ENCODE results near the gene OBP2B. TPM values are rescaled to one million over a fixed set of nuclear protein-coding genes. Genes with fewer than 3 reads are reported as not detected.
"Not testable (repeated sequence)": the region's sequence is repeated elsewhere in the genome, so short reads cannot be mapped to it uniquely, and the experiment has no call there.

Gene OBP2B
- polyA plus RNA-seq, 3 donors = not detected

DNA sequence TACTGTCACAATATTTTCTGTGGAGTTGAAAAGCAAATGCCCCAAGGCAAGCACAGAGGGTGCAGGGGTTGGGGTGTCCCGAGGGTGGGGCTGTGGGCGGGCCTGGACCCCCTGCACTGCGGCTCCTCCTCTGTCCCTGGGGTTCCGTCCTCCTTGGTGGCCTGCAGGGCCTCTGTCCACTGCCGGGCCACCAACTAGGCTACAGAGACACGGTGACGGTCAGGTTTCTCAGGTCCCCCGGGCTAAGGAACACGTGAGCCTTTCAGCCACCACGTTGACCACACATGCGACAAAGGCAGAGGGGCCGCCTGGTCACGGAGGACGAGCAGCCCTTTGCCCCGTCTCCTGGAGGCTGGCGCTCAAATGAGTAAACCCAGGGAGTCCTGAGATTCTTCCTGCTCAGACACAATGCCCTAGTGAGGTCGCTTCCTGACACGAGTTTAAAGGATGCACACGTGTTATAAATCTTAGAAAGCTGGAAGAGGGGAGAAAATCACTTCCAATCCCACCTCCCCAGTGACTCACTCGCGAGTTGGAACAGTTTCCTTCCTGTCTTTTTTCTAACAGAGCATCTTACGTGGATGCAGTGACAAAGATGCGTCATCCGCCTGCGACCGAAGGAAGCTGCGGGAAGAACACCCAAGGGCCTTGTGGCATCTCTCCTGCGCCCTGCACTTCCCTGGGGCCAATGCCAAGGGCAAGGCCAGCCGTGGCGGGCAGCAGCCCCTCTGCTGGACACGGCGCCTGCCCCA, 24.8 kb upstream of the OBP2B start:
- Histone ChIP-seq H3K36me3 (replicated peaks in 1 of 2; ENCODE audit: control insufficient read depth in 1 of 2, insufficient read depth in 2 of 2, low read length in 2 of 2) (no peaks in the 10 kb centered on the region), H3K79me2 (ENCODE audit: insufficient read depth, low read length) (no peaks in the 10 kb centered on the region), H3K4me1 (ENCODE audit: control insufficient read depth in 1 of 2, insufficient read depth in 2 of 2, low read length in 2 of 2) (peaks cover 5 to 7% of the 10 kb centered on the region in 2 donors), H3K9ac (ENCODE audit: insufficient read depth, low read length, poor library complexity, severe bottlenecking) (no peak overlapping the region), H3K27me3 (ENCODE audit: control insufficient read depth in 2 of 2, insufficient read depth in 2 of 2, low read length in 2 of 2) (peaks cover 0 to 4% of the 10 kb centered on the region in 2 donors), H3K27ac (ENCODE audit: low read depth in 1 of 2, low read length in 2 of 2) (no peak overlapping the region), H3K9me3 (replicated peaks in 1 of 2; ENCODE audit: control insufficient read depth in 1 of 2, insufficient read depth in 1 of 2, low read length in 2 of 2) (no peaks in the 10 kb centered on the region), H4K20me1 (ENCODE audit: insufficient read depth, low read length) (no peaks in the 10 kb centered on the region), H3K4me2 (replicated peaks; ENCODE audit: extremely low read depth, low read length, poor library complexity, severe bottlenecking) (no peak overlapping the region), H3K4me3 (replicated peaks in 1 of 3; ENCODE audit: low read depth in 2 of 3, low read length in 3 of 3) (no peak overlapping the region), H2AFZ (ENCODE audit: insufficient read depth, low read depth, low read length, poor library complexity, severe bottlenecking) (no peak overlapping the region)
- TF ChIP-seq, protein P1, sequence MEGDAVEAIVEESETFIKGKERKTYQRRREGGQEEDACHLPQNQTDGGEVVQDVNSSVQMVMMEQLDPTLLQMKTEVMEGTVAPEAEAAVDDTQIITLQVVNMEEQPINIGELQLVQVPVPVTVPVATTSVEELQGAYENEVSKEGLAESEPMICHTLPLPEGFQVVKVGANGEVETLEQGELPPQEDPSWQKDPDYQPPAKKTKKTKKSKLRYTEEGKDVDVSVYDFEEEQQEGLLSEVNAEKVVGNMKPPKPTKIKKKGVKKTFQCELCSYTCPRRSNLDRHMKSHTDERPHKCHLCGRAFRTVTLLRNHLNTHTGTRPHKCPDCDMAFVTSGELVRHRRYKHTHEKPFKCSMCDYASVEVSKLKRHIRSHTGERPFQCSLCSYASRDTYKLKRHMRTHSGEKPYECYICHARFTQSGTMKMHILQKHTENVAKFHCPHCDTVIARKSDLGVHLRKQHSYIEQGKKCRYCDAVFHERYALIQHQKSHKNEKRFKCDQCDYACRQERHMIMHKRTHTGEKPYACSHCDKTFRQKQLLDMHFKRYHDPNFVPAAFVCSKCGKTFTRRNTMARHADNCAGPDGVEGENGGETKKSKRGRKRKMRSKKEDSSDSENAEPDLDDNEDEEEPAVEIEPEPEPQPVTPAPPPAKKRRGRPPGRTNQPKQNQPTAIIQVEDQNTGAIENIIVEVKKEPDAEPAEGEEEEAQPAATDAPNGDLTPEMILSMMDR (IDR thresholded peaks at IDR 0.05) = no peak
- Mint-ChIP-seq H3K27me3 (ENCODE audit: low read depth in 3 of 3) (peaks cover 5 to 11% (median 8%) of the 10 kb centered on the region in 3 donors), H3K9me3 (no peaks in the 10 kb centered on the region), H3K4me3 (no peak overlapping the region), H3K27ac (no peak overlapping the region), H3K36me3 (no peaks in the 10 kb centered on the region), H3K4me1 (peaks cover 6% of the 10 kb centered on the region)
- 89% methylated on average over 26 of the region's 32 CpGs for WGBS (ENCODE audit: insufficient coverage)
- DNase-seq = no peak
- intact Hi-C loops (cut with micrococcal nuclease) = loop anchor here in 1 of 2 donors (10.0 kb wide), 1 partner anchor 171 kb away; no protein-coding TSS in a partner anchor

DNA sequence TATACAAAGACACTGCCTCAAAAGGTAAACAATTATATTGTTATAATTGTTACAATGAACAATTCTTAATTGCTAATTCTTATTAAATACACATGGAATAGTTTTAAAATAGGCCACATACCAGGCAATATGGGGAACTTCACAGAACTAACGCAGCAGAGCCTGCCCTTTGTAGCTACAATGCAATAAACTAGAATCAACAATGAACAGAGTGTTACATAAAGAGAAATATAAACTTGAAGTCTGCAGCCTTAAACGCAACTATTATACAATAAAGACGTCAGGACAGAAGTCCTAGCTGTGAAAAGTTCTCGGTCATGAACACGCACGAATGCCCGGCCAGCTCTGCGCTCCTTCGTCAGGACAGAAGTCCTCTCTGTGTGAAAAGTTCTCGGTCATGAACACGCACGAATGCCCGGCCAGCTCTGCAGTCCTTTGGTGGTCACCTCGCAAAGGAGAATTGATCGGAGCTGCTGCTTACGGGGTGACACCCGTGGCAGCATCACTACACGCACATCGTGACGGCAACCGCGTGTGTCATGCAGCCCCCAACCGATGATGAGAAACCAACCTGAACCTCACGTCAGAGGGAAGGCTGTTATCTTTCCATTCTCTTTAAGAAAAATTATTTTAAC, 23.0 kb upstream of the OBP2B start:
- H3K79me2 ChIP-seq (ENCODE audit: insufficient read depth, low read length); H3K4me3 ChIP-seq (replicated peaks in 1 of 3; ENCODE audit: low read depth in 2 of 3, low read length in 3 of 3): not testable (repeated sequence)
- intact Hi-C loops (cut with micrococcal nuclease) = loop anchor here in 1 of 2 donors (10.0 kb wide), 1 partner anchor 173 kb away; no protein-coding TSS in a partner anchor

DNA sequence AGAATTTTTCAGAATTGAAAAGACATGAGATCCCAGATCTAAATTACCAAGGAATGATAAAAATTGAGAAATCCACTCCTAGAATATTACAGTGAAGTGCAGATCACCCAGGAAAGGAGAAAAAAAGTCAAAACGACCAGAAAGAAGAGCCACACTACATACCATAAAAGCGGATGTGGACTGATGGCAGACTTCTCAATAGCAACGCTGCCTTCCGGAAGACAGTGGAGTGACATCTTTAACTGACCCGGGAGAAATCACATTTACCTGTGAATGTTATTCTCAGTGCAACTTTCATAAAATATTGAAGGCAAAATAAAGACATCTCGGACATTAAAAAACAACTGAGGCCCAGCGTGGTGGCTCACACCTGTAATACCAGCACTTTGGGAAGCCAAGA, 21.5 kb upstream of the OBP2B start:
- DNase-seq, H3K4me3 Mint-ChIP-seq: not testable (repeated sequence)
- WGBS (ENCODE audit: insufficient coverage) = 97% methylated on average over 5 of the region's 7 CpGs

More for the DNA sequence above, 23.0 kb upstream of the OBP2B start:
- H3K36me3 ChIP-seq (replicated peaks in 1 of 2; ENCODE audit: control insufficient read depth in 1 of 2, insufficient read depth in 2 of 2, low read length in 2 of 2); H3K27ac Mint-ChIP-seq; H3K4me1 ChIP-seq (ENCODE audit: control insufficient read depth in 1 of 2, insufficient read depth in 2 of 2, low read length in 2 of 2); H3K27me3 Mint-ChIP-seq (ENCODE audit: low read depth in 3 of 3); H2AFZ ChIP-seq (ENCODE audit: insufficient read depth, low read depth, low read length, poor library complexity, severe bottlenecking); H3K36me3 Mint-ChIP-seq; DNase-seq; H3K9me3 Mint-ChIP-seq; H3K9ac ChIP-seq (ENCODE audit: insufficient read depth, low read length, poor library complexity, severe bottlenecking); H4K20me1 ChIP-seq (ENCODE audit: insufficient read depth, low read length); H3K4me2 ChIP-seq (replicated peaks; ENCODE audit: extremely low read depth, low read length, poor library complexity, severe bottlenecking); H3K4me1 Mint-ChIP-seq; H3K4me3 Mint-ChIP-seq; H3K27me3 ChIP-seq (ENCODE audit: control insufficient read depth in 2 of 2, insufficient read depth in 2 of 2, low read length in 2 of 2); H3K9me3 ChIP-seq (replicated peaks in 1 of 2; ENCODE audit: control insufficient read depth in 1 of 2, insufficient read depth in 1 of 2, low read length in 2 of 2); H3K27ac ChIP-seq (ENCODE audit: low read depth in 1 of 2, low read length in 2 of 2): not testable (repeated sequence)
- 97% methylated on average over 14 of the region's 24 CpGs for WGBS (ENCODE audit: insufficient coverage)

More for the DNA sequence above, 21.5 kb upstream of the OBP2B start:
- H3K79me2 ChIP-seq (ENCODE audit: insufficient read depth, low read length); H3K27ac Mint-ChIP-seq; H2AFZ ChIP-seq (ENCODE audit: insufficient read depth, low read depth, low read length, poor library complexity, severe bottlenecking); H3K27me3 Mint-ChIP-seq (ENCODE audit: low read depth in 3 of 3); H3K4me1 Mint-ChIP-seq; H3K36me3 Mint-ChIP-seq; H3K9me3 ChIP-seq (replicated peaks in 1 of 2; ENCODE audit: control insufficient read depth in 1 of 2, insufficient read depth in 1 of 2, low read length in 2 of 2); H3K9ac ChIP-seq (ENCODE audit: insufficient read depth, low read length, poor library complexity, severe bottlenecking); H3K4me2 ChIP-seq (replicated peaks; ENCODE audit: extremely low read depth, low read length, poor library complexity, severe bottlenecking); H3K36me3 ChIP-seq (replicated peaks in 1 of 2; ENCODE audit: control insufficient read depth in 1 of 2, insufficient read depth in 2 of 2, low read length in 2 of 2); H4K20me1 ChIP-seq (ENCODE audit: insufficient read depth, low read length); H3K27me3 ChIP-seq (ENCODE audit: control insufficient read depth in 2 of 2, insufficient read depth in 2 of 2, low read length in 2 of 2); H3K27ac ChIP-seq (ENCODE audit: low read depth in 1 of 2, low read length in 2 of 2); H3K4me1 ChIP-seq (ENCODE audit: control insufficient read depth in 1 of 2, insufficient read depth in 2 of 2, low read length in 2 of 2); H3K4me3 ChIP-seq (replicated peaks in 1 of 3; ENCODE audit: low read depth in 2 of 3, low read length in 3 of 3); H3K9me3 Mint-ChIP-seq: not testable (repeated sequence)
- intact Hi-C loops (cut with micrococcal nuclease) = loop anchor here in 1 of 2 donors (10.0 kb wide), 1 partner anchor 174 kb away; no protein-coding TSS in a partner anchor
